Measurements from ENCODE around the gene UBE3D. TPM values are rescaled to one million over a fixed set of nuclear protein-coding genes. Genes with fewer than 3 reads are reported as not detected.

The UBE3D gene
- total and polyA plus RNA-seq, 2 of the 8 experiments (the other 6 are each of a cell fraction or from before 2014, with no cell fraction given), result 5.7 to 16.3 TPM

DNA sequence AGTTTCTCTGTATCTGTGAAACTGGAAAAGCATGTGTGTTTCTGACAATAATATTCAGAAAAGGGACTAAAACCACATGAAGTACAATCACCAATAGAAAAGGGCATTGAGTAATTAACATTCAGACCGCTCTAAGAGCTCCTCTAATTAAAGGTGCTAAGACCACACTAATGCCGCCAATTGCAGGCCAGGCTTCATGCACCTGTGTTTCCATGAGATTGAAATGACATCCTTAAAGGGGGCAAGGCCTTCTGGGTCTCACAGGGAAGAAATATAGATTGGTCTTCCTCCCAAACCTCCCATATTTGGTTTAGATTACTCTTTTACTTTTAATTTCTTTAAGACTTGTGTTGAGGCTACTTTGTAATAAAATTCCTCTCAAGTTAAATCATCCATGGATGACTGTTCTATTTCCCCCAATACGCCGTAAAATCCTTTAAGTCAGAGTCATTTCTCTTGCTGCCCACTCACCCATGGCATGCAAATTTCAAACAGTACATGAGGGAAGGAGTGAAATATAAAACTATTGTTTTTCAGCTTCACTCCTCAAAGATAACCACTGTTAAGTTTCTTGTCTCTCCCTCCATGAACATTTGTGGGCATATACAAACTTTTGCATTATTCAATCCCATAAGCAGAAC is 110.6 kb downstream of the UBE3D start:
- no peak overlapping the region for H3K23ac ChIP-seq (ENCODE audit: insufficient read length)
- peaks cover 0 to 8% (median 5%) of the 10 kb centered on the region in 4 experiments; a peak in 4 of 7 replicates for H3K4me1 ChIP-seq (replicated peaks in 1 of 4; ENCODE audit: control insufficient read depth in 3 of 4, insufficient read depth in 4 of 4, low read length in 3 of 4)
- H3K36me3 ChIP-seq (ENCODE audit: control insufficient read depth in 2 of 4, insufficient read depth in 4 of 4, low read length in 3 of 4), result peaks cover 0 to 2% (median 1%) of the 10 kb centered on the region in 4 experiments; a peak in 2 of 8 replicates
- H2AK5ac ChIP-seq (ENCODE audit: low read depth, low read length), result no peak overlapping the region
- no peak overlapping the region for H3K18ac ChIP-seq (ENCODE audit: extremely low read depth, low read length)
- H3K79me1 ChIP-seq (ENCODE audit: low read depth, low read length), result no peaks in the 10 kb centered on the region
- FAIRE-seq, result no peak
- no peak overlapping the region for H3K4me2 ChIP-seq (ENCODE audit: insufficient read depth in 1 of 2, low read depth in 2 of 2, low read length in 2 of 2)
- TF ChIP-seq CHD2 (IDR thresholded peaks at IDR 0.05; ENCODE audit: low read length) (no peak), TEAD4 (IDR thresholded peaks at IDR 0.05; ENCODE audit: low read depth, low read length) (no peak), ASH2L (IDR thresholded peaks at IDR 0.05; ENCODE audit: low read length) (no peak), CBX5 (IDR thresholded peaks at IDR 0.05; ENCODE audit: low read depth, low read length) (no peak), CBX8 (IDR thresholded peaks at IDR 0.05; ENCODE audit: borderline replicate concordance, low read depth, low read length) (no peak), TAF7 (optimal IDR thresholded peaks at IDR 0.05; ENCODE audit: borderline replicate concordance, low read depth, low read length) (no peak)
- TF ChIP-seq, protein P1, sequence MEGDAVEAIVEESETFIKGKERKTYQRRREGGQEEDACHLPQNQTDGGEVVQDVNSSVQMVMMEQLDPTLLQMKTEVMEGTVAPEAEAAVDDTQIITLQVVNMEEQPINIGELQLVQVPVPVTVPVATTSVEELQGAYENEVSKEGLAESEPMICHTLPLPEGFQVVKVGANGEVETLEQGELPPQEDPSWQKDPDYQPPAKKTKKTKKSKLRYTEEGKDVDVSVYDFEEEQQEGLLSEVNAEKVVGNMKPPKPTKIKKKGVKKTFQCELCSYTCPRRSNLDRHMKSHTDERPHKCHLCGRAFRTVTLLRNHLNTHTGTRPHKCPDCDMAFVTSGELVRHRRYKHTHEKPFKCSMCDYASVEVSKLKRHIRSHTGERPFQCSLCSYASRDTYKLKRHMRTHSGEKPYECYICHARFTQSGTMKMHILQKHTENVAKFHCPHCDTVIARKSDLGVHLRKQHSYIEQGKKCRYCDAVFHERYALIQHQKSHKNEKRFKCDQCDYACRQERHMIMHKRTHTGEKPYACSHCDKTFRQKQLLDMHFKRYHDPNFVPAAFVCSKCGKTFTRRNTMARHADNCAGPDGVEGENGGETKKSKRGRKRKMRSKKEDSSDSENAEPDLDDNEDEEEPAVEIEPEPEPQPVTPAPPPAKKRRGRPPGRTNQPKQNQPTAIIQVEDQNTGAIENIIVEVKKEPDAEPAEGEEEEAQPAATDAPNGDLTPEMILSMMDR (IDR thresholded peaks at IDR 0.05; ENCODE audit: control extremely low read depth in 1 of 3, insufficient read depth in 1 of 3, low read depth in 1 of 3, low read length in 3 of 3), result no peak
- no peaks in the 10 kb centered on the region for H3K79me2 ChIP-seq (ENCODE audit: control insufficient read depth in 1 of 2, insufficient read depth in 2 of 2, low read length in 2 of 2)
- peaks cover 0 to 1% (median 0%) of the 10 kb centered on the region in 4 experiments; a peak in 1 of 7 replicates for H3K27me3 ChIP-seq (replicated peaks in 1 of 4; ENCODE audit: control insufficient read depth in 3 of 4, extremely low read depth in 1 of 4, insufficient read depth in 3 of 4, low read length in 3 of 4)
- H4K91ac ChIP-seq (replicated peaks; ENCODE audit: insufficient read length, low read length), result no peak overlapping the region
- POLR2A ChIA-PET (ENCODE audit: partially characterized antibody), result no interaction called here
- no peak overlapping the region for H2BK12ac ChIP-seq (ENCODE audit: low read depth, low read length)
- H4K5ac ChIP-seq (ENCODE audit: insufficient read length, low read depth, low read length), result no peak overlapping the region
- no peak overlapping the region for H3K56ac ChIP-seq (replicated peaks; ENCODE audit: insufficient read length, low read depth, low read length)
- no peak overlapping the region for H2AFZ ChIP-seq (ENCODE audit: low read length)
- no peaks in the 10 kb centered on the region for H3K9me3 ChIP-seq (ENCODE audit: insufficient read depth in 2 of 2, low read depth in 1 of 2, low read length in 1 of 2)
- H2BK120ac ChIP-seq (replicated peaks; ENCODE audit: low read depth, low read length), result no peak overlapping the region
- H3K4ac ChIP-seq (replicated peaks; ENCODE audit: insufficient read length, low read depth, low read length), result no peak overlapping the region
- no peak overlapping the region for H2BK15ac ChIP-seq (ENCODE audit: low read length)
- H3K4me3 ChIP-seq (ENCODE audit: extremely low read depth in 1 of 4, insufficient read depth in 2 of 4, low read depth in 3 of 4, low read length in 4 of 4), result no peak overlapping the region
- H3K14ac ChIP-seq (ENCODE audit: insufficient read length), result no peak overlapping the region
- H2BK5ac ChIP-seq (ENCODE audit: low read depth, low read length), result no peak overlapping the region
- no peaks in the 10 kb centered on the region for H4K20me1 ChIP-seq (replicated peaks in 1 of 2; ENCODE audit: control insufficient read depth in 1 of 2, insufficient read depth in 2 of 2, low read length in 2 of 2)
- H3K23me2 ChIP-seq (ENCODE audit: low read depth, low read length), result no peaks in the 10 kb centered on the region
- H4K8ac ChIP-seq (ENCODE audit: extremely low read depth, insufficient read depth, low read length), result no peak overlapping the region
- H3K9ac ChIP-seq (replicated peaks in 1 of 4; ENCODE audit: extremely low read depth in 1 of 4, low read depth in 3 of 4, low read length in 3 of 4), result no peak overlapping the region
- CTCF ChIA-PET (ENCODE audit: partially characterized antibody), result interaction anchor here (0.6 to 0.7 kb wide), 2 partner anchors 18 to 239 kb away, joined by 3 read pairs; no protein-coding TSS in a partner anchor
- no peak overlapping the region for H2BK20ac ChIP-seq (ENCODE audit: low read length)
- H3K27ac ChIP-seq (ENCODE audit: low read depth, low read length), result no peak overlapping the region
- 93% methylated on average over 4 of the region's 4 CpGs; no CpG with 5 or more reads in 1 of the 2 experiments for WGBS, 2 experiments (ENCODE audit: extremely low coverage in 1 of 2, insufficient coverage in 1 of 2, insufficient read length in 1 of 2, insufficient replicate concordance in 2 of 2, low coverage in 1 of 2, low lambda C conversion rate in 2 of 2, missing lambda C conversion rate in 1 of 2)
- DNase-seq (ENCODE audit: low read depth in 1 of 2, low spot score in 2 of 2), result no peak

Data from H1 (cell line).